CD4-positive, alpha-beta T cell treated with Interleukin-2 at 100 ng/mL for 4 hours (primary cell): ENCODE measurements around the gene WDR93.

ENCODE experiments used
- DNase-seq: peaks from one replicate; pipeline ENCODE4 v3.0.0-alpha.2; 2020; ENCODE audit warnings: low spot score

Gene WDR93

DNA sequence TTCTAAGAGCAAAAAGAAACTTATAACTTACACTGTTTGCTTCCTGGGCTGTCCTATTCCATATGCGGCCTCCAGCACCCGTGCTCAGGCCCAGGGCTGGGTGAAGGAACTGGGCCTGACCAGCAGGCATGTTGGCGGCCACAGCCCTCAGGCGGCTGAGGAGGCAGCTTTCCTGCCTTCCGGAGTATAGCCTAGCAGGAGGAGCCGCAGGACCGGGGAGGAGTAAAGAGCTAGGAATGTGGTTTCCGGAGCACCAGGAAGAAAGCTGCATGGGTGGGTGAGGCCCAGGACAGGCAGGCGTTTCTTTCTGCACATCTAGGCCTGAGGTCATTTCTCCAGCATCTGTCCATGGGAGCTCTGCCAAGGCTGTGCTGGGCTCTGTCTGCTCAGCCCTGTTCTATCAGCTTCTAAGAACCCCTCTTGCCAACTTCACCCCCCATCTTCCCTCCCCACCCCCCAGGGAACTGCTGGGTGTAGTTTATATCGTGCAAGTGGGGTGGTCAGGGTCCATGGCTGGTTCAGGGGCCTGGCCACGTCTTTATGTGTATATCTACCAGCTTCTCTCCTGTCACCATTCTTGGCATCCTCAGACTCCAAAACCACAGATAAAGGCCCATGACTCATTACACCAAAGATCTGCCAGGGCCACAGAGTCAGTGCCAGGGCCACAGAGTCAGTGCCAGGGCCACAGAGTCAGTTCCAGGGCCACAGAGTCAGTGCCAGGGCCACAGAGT lies 27.6 kb upstream of the WDR93 start:
- no peak for DNase-seq

- DNase-seq, result no peak
These were observed 25.9 kb upstream of the WDR93 start for GRCh38 chr15:89664441-89665350.

DNA sequence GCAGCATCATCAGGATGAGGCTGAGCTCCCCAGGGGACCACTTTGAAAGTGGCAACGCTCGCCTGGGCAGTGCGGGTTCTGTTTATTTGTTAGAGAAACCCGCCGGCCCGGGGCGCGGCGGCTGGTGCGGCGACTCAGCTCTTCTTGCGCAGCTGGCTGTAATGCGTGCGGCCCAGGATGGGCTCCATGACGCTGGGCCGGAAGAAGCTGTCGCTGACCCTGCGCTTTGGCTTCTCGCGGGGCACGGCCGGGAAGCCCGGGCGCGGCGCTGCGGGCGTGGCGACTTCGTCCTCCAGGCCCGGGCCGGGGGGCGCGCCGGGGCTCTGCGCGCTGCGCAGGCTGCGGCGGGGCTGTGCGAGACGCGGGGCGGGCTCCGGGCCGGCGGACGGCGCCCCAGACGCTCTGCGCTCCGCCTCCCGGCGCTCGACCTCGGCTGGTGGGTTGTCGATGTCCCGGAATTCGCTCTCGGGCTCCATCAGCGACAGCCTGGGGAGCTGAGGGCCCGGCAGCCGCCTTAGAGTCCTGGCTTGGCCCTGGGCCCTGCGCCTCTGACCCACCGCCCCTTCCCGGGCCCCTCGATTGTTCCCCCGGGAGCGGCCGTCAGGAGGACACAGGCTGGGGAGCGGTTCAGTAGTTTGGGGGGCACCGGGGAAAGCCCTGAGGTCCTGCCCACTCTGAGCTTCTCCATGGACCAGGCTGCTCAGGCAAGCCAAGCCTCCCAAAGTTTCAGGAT lies 25.0 kb upstream of the WDR93 start:
- DNase-seq, result no peak

GRCh38 chr15:89666184-89666857 lies 24.3 kb upstream of the WDR93 start:
- no peak for DNase-seq

- DNase-seq, result no peak
These were observed 23.5 kb upstream of the WDR93 start for GRCh38 chr15:89666858-89667705.

DNA sequence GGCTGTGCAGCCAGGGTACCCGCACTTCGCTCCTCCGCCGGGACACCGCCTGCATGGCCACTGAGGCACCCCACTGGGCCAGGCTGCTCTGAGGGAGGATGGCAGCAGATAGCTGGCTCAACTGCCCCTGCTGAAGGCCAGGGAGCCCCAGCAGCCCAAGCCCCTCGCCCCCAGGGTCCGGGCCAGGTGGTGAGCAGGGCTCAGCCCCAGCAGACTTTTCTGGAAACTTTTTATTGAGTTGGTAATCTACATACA lies 23.0 kb upstream of the WDR93 start:
- no peak for DNase-seq

DNA sequence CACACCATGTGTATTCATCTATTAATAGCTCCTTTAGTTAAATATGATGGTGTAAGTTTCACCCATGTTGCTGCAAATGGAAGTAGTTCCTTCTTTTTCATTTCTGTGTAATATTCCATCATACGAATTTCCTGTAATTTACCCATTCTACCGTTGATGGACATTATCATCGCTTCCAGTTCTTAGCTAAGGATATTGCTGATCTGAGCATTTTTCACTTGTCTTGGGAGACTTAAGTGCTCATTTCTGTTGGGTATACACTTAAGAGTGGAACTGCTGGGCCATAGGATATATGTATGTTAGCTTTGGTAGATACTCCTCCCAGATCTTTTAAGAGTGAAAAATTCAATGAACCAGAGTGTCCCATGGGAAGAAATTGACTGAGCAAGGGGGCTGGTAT lies 22.4 kb upstream of the WDR93 start:
- DNase-seq, result no peak

- no peak for DNase-seq
These were observed 21.2 kb upstream of the WDR93 start for GRCh38 chr15:89669309-89669865.

DNA sequence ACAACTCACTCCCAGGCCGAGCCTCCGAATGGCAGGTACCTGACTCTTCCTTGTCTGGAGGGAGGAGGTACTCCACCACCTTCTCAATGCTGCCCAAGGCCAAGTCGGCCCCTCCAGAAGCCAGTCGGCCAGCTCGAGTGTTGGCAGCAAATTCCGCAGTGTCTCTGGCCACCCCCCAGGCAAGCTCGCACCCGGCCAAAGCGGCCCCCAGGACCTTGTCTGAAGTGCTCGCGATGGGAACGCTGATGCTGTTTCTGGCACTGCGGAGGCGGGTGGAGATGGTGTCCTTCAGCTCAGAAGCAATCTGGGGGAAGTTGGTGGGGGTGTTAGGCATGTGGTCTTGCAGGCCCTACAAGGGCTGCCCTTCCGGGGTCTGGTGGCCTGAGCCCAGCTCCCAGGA lies 20.7 kb upstream of the WDR93 start:
- DNase-seq, result no peak

GRCh38 chr15:89670971-89671560 lies 19.5 kb upstream of the WDR93 start:
- no peak for DNase-seq

DNA sequence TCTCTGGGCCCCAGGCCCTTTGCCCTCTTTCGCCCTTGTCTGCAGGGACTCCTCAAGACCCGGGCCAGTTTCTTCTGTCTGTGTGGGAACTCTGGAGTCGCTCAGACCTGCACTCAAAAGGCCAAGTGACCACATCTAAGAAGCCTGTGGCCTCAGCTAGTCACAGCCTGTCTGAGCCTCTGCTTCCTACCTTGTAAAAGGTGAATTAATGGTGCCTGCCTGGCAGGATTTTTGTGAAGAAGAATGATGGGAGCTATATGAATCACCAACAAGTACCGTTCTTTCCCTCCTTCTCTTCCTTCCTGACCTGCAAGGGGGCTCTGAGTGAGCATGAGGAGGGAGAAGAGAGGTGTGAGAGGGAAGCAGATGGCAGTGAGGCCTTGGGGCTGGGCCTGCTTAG lies 18.9 kb upstream of the WDR93 start:
- DNase-seq, result no peak

- no peak for DNase-seq
These were observed 18.1 kb upstream of the WDR93 start for GRCh38 chr15:89672221-89673164.

DNA sequence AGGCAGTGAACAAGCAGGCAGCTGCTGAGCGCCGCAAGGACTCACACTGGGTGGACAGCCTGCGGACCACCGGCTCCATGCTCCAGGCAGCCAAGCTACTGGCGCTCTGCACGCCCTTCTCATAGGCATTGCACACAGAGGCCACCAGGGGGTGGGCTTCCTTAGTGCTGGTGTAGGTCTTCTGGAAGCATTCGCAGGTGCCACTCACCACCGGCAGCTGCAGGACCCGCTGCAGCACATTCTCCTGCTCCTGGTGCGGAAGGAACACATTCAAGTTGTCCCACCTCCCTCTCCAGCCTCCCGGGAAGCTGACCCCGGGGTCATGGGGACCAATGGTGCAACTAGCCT lies 17.5 kb upstream of the WDR93 start:
- DNase-seq, result no peak

GRCh38 chr15:89674526-89674925 lies 16.1 kb upstream of the WDR93 start:
- DNase-seq, result no peak

- DNase-seq, result no peak
These were observed 15.0 kb upstream of the WDR93 start for GRCh38 chr15:89675606-89676005.

GRCh38 chr15:89677381-89677780 lies 13.2 kb upstream of the WDR93 start:
- no peak for DNase-seq

DNA sequence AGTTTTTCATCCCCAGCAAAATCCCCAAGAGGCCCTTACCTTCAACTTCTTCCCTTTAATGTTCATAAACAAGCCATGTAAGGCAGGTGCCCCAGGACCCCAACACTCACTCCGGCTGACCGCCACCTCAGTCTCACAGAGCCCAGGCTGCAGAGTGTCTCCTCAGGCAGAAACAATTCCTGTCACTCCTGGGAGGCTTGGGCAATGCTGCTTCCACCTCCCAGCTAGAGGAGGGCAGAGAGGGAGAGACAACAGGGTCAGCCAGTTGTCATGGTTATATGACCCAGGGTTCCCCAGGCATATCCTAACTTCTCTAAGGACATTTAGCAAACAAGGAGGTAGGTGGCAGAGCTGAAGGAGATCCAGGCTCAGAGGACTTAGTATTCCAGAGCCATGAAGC lies 11.4 kb upstream of the WDR93 start, which contains the start of gene PLIN1:
TSS of gene PLIN1 (minus strand) at position 156 of the 400 bp plus-strand sequence. CDS start 1,878 bp downstream, outside the sequence.
- no peak for DNase-seq

DNA sequence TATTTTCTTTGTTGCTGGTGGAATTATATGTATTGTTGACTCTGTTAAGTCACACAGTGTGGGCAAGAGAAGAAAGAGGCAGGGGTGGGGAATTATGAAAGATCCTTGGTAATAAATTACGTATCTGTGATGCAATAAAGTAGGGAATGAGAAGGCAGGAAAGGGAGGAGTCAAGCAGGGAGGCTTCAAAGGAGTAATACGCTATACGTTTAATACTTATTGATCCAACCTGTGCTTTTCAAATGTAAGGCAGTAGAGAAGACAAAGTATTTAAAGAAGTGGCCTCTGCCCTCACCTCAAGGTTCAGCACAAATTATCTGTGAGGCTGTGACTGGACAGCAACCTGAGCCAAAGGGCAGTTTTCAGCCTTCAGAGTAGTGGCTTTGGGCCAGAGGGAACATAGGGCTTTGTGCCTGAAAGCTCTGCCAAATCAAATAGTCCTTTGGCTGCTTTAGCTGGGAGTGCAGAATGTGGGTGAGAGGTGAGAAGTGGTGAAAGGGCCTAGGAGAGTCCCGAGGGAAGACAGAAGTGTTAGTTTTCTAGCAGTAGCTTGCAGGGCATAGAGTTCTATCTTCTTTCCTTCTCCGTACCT lies 10.2 kb upstream of the WDR93 start:
- DNase-seq, result no peak

GRCh38 chr15:89681146-89681545 lies 9.5 kb upstream of the WDR93 start:
- DNase-seq, result no peak
